Stimulated activated CD8-positive, alpha-beta memory T cell treated with anti-CD3 and anti-CD28 coated beads, Interleukin-7, amount 100 ng/mL, for 1 hour (primary cell): Measurements from ENCODE around the gene DOCK4.

Source experiments
- DNase-seq, 2 donors: peaks; one replicate each; pipeline ENCODE4 v3.0.0-alpha.2; 2020; ENCODE audit warnings: low read depth in 2 of 2

Gene DOCK4

GRCh38 chr7:111734954-111735660, 471.1 kb downstream of the DOCK4 start:
- no peak for DNase-seq

GRCh38 chr7:111732923-111733322, 473.3 kb downstream of the DOCK4 start:
- no peak for DNase-seq

GRCh38 chr7:111730476-111731300, 475.5 kb downstream of the DOCK4 start:
- no peak for DNase-seq

GRCh38 chr7:111730057-111730456, 476.1 kb downstream of the DOCK4 start:
- no peak for DNase-seq

GRCh38 chr7:111729483-111729882, 476.7 kb downstream of the DOCK4 start:
- DNase-seq = no peak

- no peak for DNase-seq
These were observed 477.6 kb downstream of the DOCK4 start for GRCh38 chr7:111728635-111728995.

- no peak for DNase-seq
These were observed 478.1 kb downstream of the DOCK4 start for GRCh38 chr7:111727905-111728634.

GRCh38 chr7:111718886-111719285, 487.3 kb downstream of the DOCK4 start:
- DNase-seq = no peak

GRCh38 chr7:111711426-111712065, 494.7 kb downstream of the DOCK4 start:
- no peak for DNase-seq

GRCh38 chr7:111710839-111711380, 495.3 kb downstream of the DOCK4 start:
- DNase-seq = no peak

GRCh38 chr7:111708072-111708471, 498.1 kb downstream of the DOCK4 start:
- DNase-seq = no peak

- DNase-seq = no peak
These were observed 500.4 kb downstream of the DOCK4 start for GRCh38 chr7:111705807-111706206.

- no peak for DNase-seq
These were observed 508.4 kb downstream of the DOCK4 start for GRCh38 chr7:111697771-111698170.

GRCh38 chr7:111694376-111694775, 511.8 kb downstream of the DOCK4 start:
- DNase-seq = no peak

GRCh38 chr7:111690364-111691111, 515.7 kb downstream of the DOCK4 start:
- DNase-seq = no peak

- DNase-seq = no peak
These were observed 520.9 kb downstream of the DOCK4 start for GRCh38 chr7:111685349-111685748.

- DNase-seq = no peak
These were observed 523.4 kb downstream of the DOCK4 start for GRCh38 chr7:111682588-111683340.

- no peak for DNase-seq
These were observed 525.0 kb downstream of the DOCK4 start for GRCh38 chr7:111681242-111681641.

- no peak for DNase-seq
These were observed 527.2 kb downstream of the DOCK4 start for GRCh38 chr7:111678986-111679385.

GRCh38 chr7:111678281-111678680, 527.9 kb downstream of the DOCK4 start:
- DNase-seq = no peak
